ENCODE data around the gene ZNF394. TPM values are rescaled to one million over a fixed set of nuclear protein-coding genes. Genes with fewer than 3 reads are reported as not detected.

ZNF394 gene
- total RNA-seq, 2 experiments from 2014 or later, result 48.3 to 58.1 TPM

- no peak for DNase-seq
- ATAC-seq, result no peak
- ChIA-PET POLR2A (no interaction called here), CTCF (interaction anchor here (1.4 kb wide), 1 partner anchor 97 kb away, joined by 3 read pairs; the partner anchor contains the start of gene ZNF655)
- Mint-ChIP-seq H3K4me1 (ENCODE audit: low read depth) (peaks cover 36% of the 10 kb centered on the region), H3K9me3 (ENCODE audit: insufficient read depth) (no peaks in the 10 kb centered on the region), H3K36me3 (ENCODE audit: low read depth) (peaks cover 65% of the 10 kb centered on the region), H3K27ac (no peak overlapping the region), H3K4me3 (no peak overlapping the region), H3K27me3 (ENCODE audit: low read depth) (no peaks in the 10 kb centered on the region)
Measured at GRCh38 chr7:99461221-99461620, 38.9 kb downstream of the ZNF394 start.

GRCh38 chr7:99460651-99461050 is 39.4 kb downstream of the ZNF394 start:
- Mint-ChIP-seq H3K27ac (no peak overlapping the region), H3K4me1 (ENCODE audit: low read depth) (peaks cover 34% of the 10 kb centered on the region), H3K27me3 (ENCODE audit: low read depth) (no peaks in the 10 kb centered on the region), H3K36me3 (ENCODE audit: low read depth) (peaks cover 62% of the 10 kb centered on the region), H3K4me3 (no peak overlapping the region), H3K9me3 (ENCODE audit: insufficient read depth) (no peaks in the 10 kb centered on the region)
- ChIA-PET CTCF (interaction anchor here (0.8 to 1.4 kb wide), 3 partner anchors 17 to 98 kb away, joined by 3 read pairs; partner anchors contain the start of gene ZNF655), POLR2A (no interaction called here)
- no peak for ATAC-seq
- no peak for DNase-seq

GRCh38 chr7:99459087-99459486 is 41.0 kb downstream of the ZNF394 start:
- peaks cover 23% of the 10 kb centered on the region for H3K4me1 Mint-ChIP-seq (ENCODE audit: low read depth)
- no peaks in the 10 kb centered on the region for H3K27me3 Mint-ChIP-seq (ENCODE audit: low read depth)
- no peaks in the 10 kb centered on the region for H3K9me3 Mint-ChIP-seq (ENCODE audit: insufficient read depth)
- ATAC-seq, result peak; percentile 65
- DNase-seq, result peak; percentile 58
- POLR2A ChIA-PET, result interaction anchor here (0.6 kb wide), 1 partner anchor 616 kb away, joined by 3 read pairs; no protein-coding TSS in a partner anchor
- peak overlapping the region; percentile 15 for H3K27ac Mint-ChIP-seq
- no peak overlapping the region for H3K4me3 Mint-ChIP-seq
- CTCF ChIA-PET, result interaction anchor here (1.2 to 1.3 kb wide), 2 partner anchors 66 to 99 kb away, joined by 3 to 5 read pairs; partner anchors contain the start of gene ZNF655
- H3K36me3 Mint-ChIP-seq (ENCODE audit: low read depth), result peaks cover 65% of the 10 kb centered on the region

- ChIA-PET POLR2A (no interaction called here), CTCF (no interaction called here)
- Mint-ChIP-seq H3K27ac (no peak overlapping the region), H3K4me3 (no peak overlapping the region), H3K27me3 (ENCODE audit: low read depth) (no peaks in the 10 kb centered on the region), H3K36me3 (ENCODE audit: low read depth) (peaks cover 67% of the 10 kb centered on the region), H3K9me3 (ENCODE audit: insufficient read depth) (no peaks in the 10 kb centered on the region), H3K4me1 (ENCODE audit: low read depth) (peaks cover 15% of the 10 kb centered on the region)
- ATAC-seq (no peak), DNase-seq (no peak)
Measured at GRCh38 chr7:99457650-99458493, 42.2 kb downstream of the ZNF394 start.

- Mint-ChIP-seq H3K9me3 (ENCODE audit: insufficient read depth) (no peaks in the 10 kb centered on the region), H3K4me1 (ENCODE audit: low read depth) (peaks cover 12% of the 10 kb centered on the region), H3K27ac (peak overlapping the region; percentile 42), H3K4me3 (no peak overlapping the region), H3K27me3 (ENCODE audit: low read depth) (no peaks in the 10 kb centered on the region), H3K36me3 (ENCODE audit: low read depth) (peaks cover 68% of the 10 kb centered on the region)
- ChIA-PET POLR2A (no interaction called here), CTCF (no interaction called here)
- ATAC-seq (no peak), DNase-seq (no peak)
Measured at GRCh38 chr7:99457050-99457649, 42.9 kb downstream of the ZNF394 start.

GRCh38 chr7:99456288-99456687 is 43.8 kb downstream of the ZNF394 start:
- Mint-ChIP-seq H3K9me3 (ENCODE audit: insufficient read depth) (no peaks in the 10 kb centered on the region), H3K4me1 (ENCODE audit: low read depth) (peaks cover 12% of the 10 kb centered on the region), H3K4me3 (no peak overlapping the region), H3K27ac (no peak overlapping the region), H3K36me3 (ENCODE audit: low read depth) (peaks cover 66% of the 10 kb centered on the region), H3K27me3 (ENCODE audit: low read depth) (no peaks in the 10 kb centered on the region)
- no peak for ATAC-seq
- no peak for DNase-seq
- ChIA-PET CTCF (no interaction called here), POLR2A (no interaction called here)

- DNase-seq (no peak), ATAC-seq (no peak)
- Mint-ChIP-seq H3K36me3 (ENCODE audit: low read depth) (peaks cover 68% of the 10 kb centered on the region), H3K27me3 (ENCODE audit: low read depth) (no peaks in the 10 kb centered on the region), H3K4me1 (ENCODE audit: low read depth) (peaks cover 12% of the 10 kb centered on the region), H3K27ac (no peak overlapping the region), H3K4me3 (no peak overlapping the region), H3K9me3 (ENCODE audit: insufficient read depth) (no peaks in the 10 kb centered on the region)
- POLR2A ChIA-PET, result no interaction called here
- CTCF ChIA-PET, result no interaction called here
Measured at GRCh38 chr7:99455874-99456273, 44.2 kb downstream of the ZNF394 start.

GRCh38 chr7:99453105-99453504 is 47.0 kb downstream of the ZNF394 start:
- no peaks in the 10 kb centered on the region for H3K9me3 Mint-ChIP-seq (ENCODE audit: insufficient read depth)
- CTCF ChIA-PET, result no interaction called here
- H3K27ac Mint-ChIP-seq, result no peak overlapping the region
- no peaks in the 10 kb centered on the region for H3K27me3 Mint-ChIP-seq (ENCODE audit: low read depth)
- H3K4me1 Mint-ChIP-seq (ENCODE audit: low read depth), result no peaks in the 10 kb centered on the region
- H3K4me3 Mint-ChIP-seq, result no peak overlapping the region
- POLR2A ChIA-PET, result no interaction called here
- ATAC-seq (no peak), DNase-seq (no peak)
- H3K36me3 Mint-ChIP-seq (ENCODE audit: low read depth), result peaks cover 65% of the 10 kb centered on the region

GRCh38 chr7:99452541-99452940 is 47.5 kb downstream of the ZNF394 start:
- ATAC-seq (no peak), DNase-seq (no peak)
- ChIA-PET CTCF (no interaction called here), POLR2A (no interaction called here)
- Mint-ChIP-seq H3K9me3 (ENCODE audit: insufficient read depth) (no peaks in the 10 kb centered on the region), H3K27me3 (ENCODE audit: low read depth) (no peaks in the 10 kb centered on the region), H3K4me1 (ENCODE audit: low read depth) (no peaks in the 10 kb centered on the region), H3K4me3 (no peak overlapping the region), H3K36me3 (ENCODE audit: low read depth) (peaks cover 66% of the 10 kb centered on the region), H3K27ac (no peak overlapping the region)

GRCh38 chr7:99451936-99452335 is 48.1 kb downstream of the ZNF394 start:
- H3K27ac Mint-ChIP-seq, result no peak overlapping the region
- ATAC-seq, result no peak
- H3K27me3 Mint-ChIP-seq (ENCODE audit: low read depth), result no peaks in the 10 kb centered on the region
- no peak overlapping the region for H3K4me3 Mint-ChIP-seq
- peaks cover 62% of the 10 kb centered on the region for H3K36me3 Mint-ChIP-seq (ENCODE audit: low read depth)
- H3K9me3 Mint-ChIP-seq (ENCODE audit: insufficient read depth), result no peaks in the 10 kb centered on the region
- no peak for DNase-seq
- H3K4me1 Mint-ChIP-seq (ENCODE audit: low read depth), result no peaks in the 10 kb centered on the region
- CTCF ChIA-PET, result no interaction called here
- POLR2A ChIA-PET, result no interaction called here

- H3K9me3 Mint-ChIP-seq (ENCODE audit: insufficient read depth), result no peaks in the 10 kb centered on the region
- H3K27ac Mint-ChIP-seq, result peak overlapping the region; percentile 39
- peaks cover 62% of the 10 kb centered on the region for H3K36me3 Mint-ChIP-seq (ENCODE audit: low read depth)
- no peaks in the 10 kb centered on the region for H3K27me3 Mint-ChIP-seq (ENCODE audit: low read depth)
- no peaks in the 10 kb centered on the region for H3K4me1 Mint-ChIP-seq (ENCODE audit: low read depth)
- ChIA-PET CTCF (interaction anchor here (1.4 kb wide), 1 partner anchor 11 kb away, joined by 3 read pairs; the partner anchor contains the start of genes CPSF4 and PTCD1), POLR2A (no interaction called here)
- H3K4me3 Mint-ChIP-seq, result no peak overlapping the region
- ATAC-seq, result no peak
- no peak for DNase-seq
Measured at GRCh38 chr7:99449326-99449725, 50.8 kb downstream of the ZNF394 start.

GRCh38 chr7:99448855-99449254 is 51.2 kb downstream of the ZNF394 start:
- H3K9me3 Mint-ChIP-seq (ENCODE audit: insufficient read depth), result no peaks in the 10 kb centered on the region
- peaks cover 61% of the 10 kb centered on the region for H3K36me3 Mint-ChIP-seq (ENCODE audit: low read depth)
- H3K4me3 Mint-ChIP-seq, result no peak overlapping the region
- H3K27ac Mint-ChIP-seq, result no peak overlapping the region
- ATAC-seq, result no peak
- CTCF ChIA-PET, result interaction anchor here (1.3 to 1.4 kb wide), 2 partner anchors 9 to 10 kb away, joined by 3 to 4 read pairs; partner anchors contain the start of genes CPSF4 and PTCD1
- DNase-seq, result no peak
- no peaks in the 10 kb centered on the region for H3K4me1 Mint-ChIP-seq (ENCODE audit: low read depth)
- H3K27me3 Mint-ChIP-seq (ENCODE audit: low read depth), result no peaks in the 10 kb centered on the region
- POLR2A ChIA-PET, result no interaction called here

Measured in activated CD8-positive, alpha-beta T cell treated with anti-CD3 and anti-CD28 coated beads, Interleukin-2, amount 10 ng/mL, durations not matched to agents 7 days and 5 days (primary cell).